Tracheal epithelial cell (primary cell): Measurements from ENCODE around the gene PRR20E. TPM values are rescaled to one million over a fixed set of nuclear protein-coding genes. Genes with fewer than 3 reads are reported as not detected.

ENCODE experiments used
- total RNA-seq: library from RNA; depleted of rRNA; stranded (reverse); fragments of >200 nt; gene quantifications from 2 replicates; pipeline ENCODE4 v1.2.1, GENCODE V29; 2014

PRR20E gene
- not detected in 2 replicates for total RNA-seq

GRCh38 chr13:57166897-57167296 lies at the start of gene PRR20E:
PRR20E (plus strand) TSS chr13:57167197; CDS start chr13:57167584, 387 bp downstream.

GRCh38 chr13:57140235-57140968 lies 26.6 kb upstream of the PRR20E start, which contains the start of gene PRR20A:
PRR20A (plus strand) TSS chr13:57140918; CDS start chr13:57141305, 387 bp downstream.

GRCh38 chr13:57147188-57147587 lies 19.8 kb upstream of the PRR20E start, which contains the start of gene PRR20B:
PRR20B (plus strand) TSS chr13:57147488; CDS start chr13:57147875, 387 bp downstream.

GRCh38 chr13:57153761-57154160 lies 13.2 kb upstream of the PRR20E start, which contains the start of gene PRR20C:
PRR20C (plus strand) TSS chr13:57154061; CDS start chr13:57154448, 387 bp downstream.

GRCh38 chr13:57160332-57160731 lies 6.7 kb upstream of the PRR20E start, which contains the start of gene PRR20D:
PRR20D (plus strand) TSS chr13:57160632; CDS start chr13:57161019, 387 bp downstream.

Other genes starting within 250 kb of the PRR20E start
- gene PRR20A, start 26.3 kb upstream of the PRR20E start, total RNA-seq = not detected in 2 replicates
- gene PRR20B, start 19.7 kb upstream of the PRR20E start, total RNA-seq = not detected in 2 replicates
- not detected in 2 replicates for gene PRR20C, start 13.1 kb upstream of the PRR20E start, total RNA-seq
- gene PRR20D, start 6.6 kb upstream of the PRR20E start, total RNA-seq = not detected in 2 replicates